GM19099 (cell line): ENCODE results near the gene SEC22A.

ENCODE experiments used
- POLR2A ChIP-seq: IDR thresholded peaks from 3 replicates; pipeline ENCODE4 v1.6.1; 2011; ENCODE audit warnings: low read depth; ENCODE audit not compliant: insufficient read length; ENCODE audit errors: extremely low read depth

The SEC22A gene

GRCh38 chr3:123276346-123277006, 74.7 kb downstream of the SEC22A start:
- TF ChIP-seq POLR2A: no peak

GRCh38 chr3:123277106-123277505, 75.4 kb downstream of the SEC22A start:
- TF ChIP-seq POLR2A: no peak

- TF ChIP-seq POLR2A: no peak
Observed at GRCh38 chr3:123278446-123278845, 76.7 kb downstream of the SEC22A start.

- no peak for TF ChIP-seq POLR2A
Observed at GRCh38 chr3:123279121-123279520, 77.4 kb downstream of the SEC22A start.

- no peak for TF ChIP-seq POLR2A
Observed at GRCh38 chr3:123281406-123281805, 79.7 kb downstream of the SEC22A start.

- TF ChIP-seq POLR2A: no peak
Observed at GRCh38 chr3:123281929-123282328, 80.2 kb downstream of the SEC22A start.

GRCh38 chr3:123282461-123282860, 80.7 kb downstream of the SEC22A start:
- TF ChIP-seq POLR2A: no peak

- no peak for TF ChIP-seq POLR2A
Observed at GRCh38 chr3:123283074-123283473, 81.3 kb downstream of the SEC22A start.

GRCh38 chr3:123283657-123284398, 82.1 kb downstream of the SEC22A start:
- TF ChIP-seq POLR2A: no peak

- TF ChIP-seq POLR2A: no peak
Observed at GRCh38 chr3:123284399-123285010, 82.8 kb downstream of the SEC22A start.

- TF ChIP-seq POLR2A: no peak
Observed at GRCh38 chr3:123285066-123285465, 83.3 kb downstream of the SEC22A start.

- TF ChIP-seq POLR2A: no peak
Observed at GRCh38 chr3:123285479-123285878, 83.7 kb downstream of the SEC22A start.

- TF ChIP-seq POLR2A: no peak
Observed at GRCh38 chr3:123285931-123286307, 84.2 kb downstream of the SEC22A start.

- no peak for TF ChIP-seq POLR2A
Observed at GRCh38 chr3:123286308-123287023, 84.7 kb downstream of the SEC22A start.
